Measurements from ENCODE around the gene HOXC10.

Gene HOXC10

DNA sequence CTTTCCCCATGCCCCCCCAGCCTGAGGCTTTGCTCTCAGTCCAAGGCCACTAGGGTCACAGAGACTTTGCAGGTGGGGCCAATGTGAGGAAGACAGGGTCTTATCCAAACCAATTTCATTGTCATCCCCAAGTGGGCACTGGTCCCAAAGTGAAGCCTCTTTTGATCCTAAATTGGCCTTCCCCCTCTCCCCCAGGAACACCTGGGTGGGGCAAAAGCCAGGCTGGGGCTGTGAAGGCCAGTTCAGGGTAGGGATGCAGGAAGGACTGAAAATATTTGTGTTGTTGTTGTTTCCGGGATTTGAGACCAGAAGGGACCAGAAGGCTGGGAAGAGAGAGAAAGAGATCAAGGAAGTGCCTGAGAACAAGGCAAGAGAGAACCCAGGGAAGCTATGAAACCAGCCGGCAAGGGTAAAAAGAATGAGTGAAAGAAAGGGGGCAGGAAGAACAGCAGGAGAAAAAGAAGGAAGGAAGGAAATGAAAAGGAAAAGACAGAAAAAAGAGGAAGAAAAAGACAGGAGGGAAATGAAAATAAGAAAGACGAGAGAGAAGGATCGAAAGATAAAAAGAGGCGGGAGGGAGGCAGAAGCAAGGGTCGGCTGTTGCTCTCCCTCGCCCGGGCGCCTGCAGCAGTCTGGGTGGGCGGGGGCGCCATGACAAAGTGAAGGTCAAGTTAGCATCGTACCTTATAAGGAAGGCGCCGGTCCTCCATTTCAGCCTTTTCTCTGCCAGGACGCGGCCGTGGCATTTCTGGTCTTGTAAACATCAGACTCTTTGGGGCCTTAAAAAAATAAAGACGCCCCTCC is 19.5 kb upstream of the HOXC10 start:
- DNase-seq (ENCODE audit: low read depth in 2 of 2, low spot score in 1 of 2), result no peak

- DNase-seq (ENCODE audit: low read depth in 2 of 2, low spot score in 1 of 2), result no peak
Observed at GRCh38 chr12:53966085-53966384, 18.9 kb upstream of the HOXC10 start.

- DNase-seq (ENCODE audit: low read depth in 2 of 2, low spot score in 1 of 2), result no peak
Observed at GRCh38 chr12:53966385-53967133, 18.4 kb upstream of the HOXC10 start.

- no peak for DNase-seq (ENCODE audit: low read depth in 2 of 2, low spot score in 1 of 2)
Observed at GRCh38 chr12:53967421-53967925, 17.5 kb upstream of the HOXC10 start.

DNA sequence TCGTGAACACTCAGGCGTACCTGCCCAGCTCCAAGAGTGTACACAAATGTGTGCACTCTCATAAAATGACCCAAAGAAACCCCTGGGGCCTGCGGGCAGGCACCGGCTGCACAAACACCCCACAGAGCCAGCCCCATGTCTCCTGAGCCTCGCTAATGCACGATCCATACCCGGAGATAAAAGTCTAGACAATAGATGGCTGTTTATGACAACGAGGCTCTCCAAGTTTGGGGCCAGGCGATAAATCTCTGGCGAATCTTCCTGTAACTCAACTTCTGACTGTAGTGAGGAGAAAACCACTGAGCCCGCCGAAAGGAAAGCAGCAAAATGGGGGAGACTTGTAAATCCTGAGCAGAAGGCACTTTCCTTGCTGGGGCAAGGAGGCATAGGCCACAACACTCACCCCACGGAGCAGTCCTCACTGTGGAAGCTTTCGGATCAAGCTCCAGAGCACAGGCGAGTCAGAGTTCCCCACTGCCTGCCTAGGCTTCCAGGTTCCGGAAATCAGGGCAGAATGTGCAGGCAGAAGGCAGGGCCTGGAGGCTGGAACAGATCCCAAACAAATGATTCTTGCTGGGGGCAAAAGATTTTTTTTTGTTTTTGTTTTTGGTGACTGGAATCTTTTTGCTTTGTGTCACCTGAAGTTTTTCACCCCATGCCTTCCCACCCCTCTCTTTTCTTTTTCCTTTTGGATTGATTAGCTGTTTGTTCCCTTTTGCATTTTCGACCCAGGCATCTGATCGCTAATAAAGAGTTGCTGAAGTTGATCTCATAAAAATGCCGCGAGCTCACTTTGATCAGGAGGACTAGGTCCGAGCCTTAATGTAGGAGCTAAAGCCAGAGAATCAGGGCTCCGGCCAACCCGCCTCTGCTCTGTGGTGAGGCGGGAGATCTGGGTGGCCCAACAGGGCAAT is 16.5 kb upstream of the HOXC10 start:
- no peak for DNase-seq (ENCODE audit: low read depth in 2 of 2, low spot score in 1 of 2)

DNA sequence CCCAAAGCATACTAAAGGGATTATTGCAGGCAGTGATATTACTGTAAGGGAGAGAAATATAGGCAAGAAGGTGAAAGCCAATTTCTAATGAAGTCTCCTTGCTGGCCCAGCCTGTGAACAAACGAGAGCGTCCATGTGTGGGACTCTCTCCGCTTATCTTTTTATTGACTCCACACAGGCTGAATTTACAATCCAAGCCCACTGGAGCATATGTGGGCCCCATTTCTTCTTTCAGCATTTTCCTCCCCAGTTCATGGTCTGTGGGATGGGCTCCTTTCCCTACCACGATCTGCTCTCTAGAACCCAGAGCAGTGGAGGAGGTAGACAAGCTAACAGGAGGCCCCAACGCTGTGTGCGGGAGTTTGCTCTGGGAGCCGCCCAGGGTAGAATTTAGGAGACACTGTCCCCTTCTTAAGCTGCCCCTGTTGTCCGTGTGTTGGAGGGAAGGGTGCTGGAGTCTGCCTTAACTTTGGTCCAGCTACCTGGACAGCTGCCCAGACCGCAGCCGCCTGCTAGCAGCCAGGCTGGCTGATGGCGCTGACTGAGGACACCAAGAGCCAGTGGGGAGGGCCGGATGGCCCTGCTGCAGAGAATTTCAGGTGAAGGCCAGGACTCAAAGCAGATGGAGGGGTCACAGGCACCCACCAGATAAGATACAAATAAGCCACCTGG is 15.2 kb upstream of the HOXC10 start:
- DNase-seq (ENCODE audit: low read depth in 2 of 2, low spot score in 1 of 2), result no peak

GRCh38 chr12:53970451-53970850 is 14.5 kb upstream of the HOXC10 start:
- no peak for DNase-seq (ENCODE audit: low read depth in 2 of 2, low spot score in 1 of 2)

- no peak for DNase-seq (ENCODE audit: low read depth in 2 of 2, low spot score in 1 of 2)
Observed at GRCh38 chr12:53971129-53971528, 13.8 kb upstream of the HOXC10 start.

DNA sequence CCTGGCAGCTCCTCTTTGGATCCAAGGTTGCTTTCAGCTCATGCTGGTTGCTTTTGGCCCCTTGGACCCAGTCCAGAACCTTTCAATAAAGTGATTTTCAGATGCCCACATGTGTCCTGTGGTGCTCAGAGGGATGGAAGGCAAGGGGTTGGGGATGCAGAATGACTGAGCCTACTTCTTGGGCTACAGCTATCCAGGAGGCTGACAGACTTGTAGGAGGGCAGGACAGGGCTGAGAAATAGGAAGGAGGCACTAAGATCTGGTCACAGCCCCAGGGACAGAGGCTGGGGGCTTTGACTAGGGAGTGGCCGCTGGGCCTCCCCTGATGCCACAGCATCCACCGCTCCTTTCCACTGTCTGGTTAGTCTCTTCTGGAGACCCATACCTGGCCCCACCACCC is 13.3 kb upstream of the HOXC10 start:
- DNase-seq (ENCODE audit: low read depth in 2 of 2, low spot score in 1 of 2), result no peak

DNA sequence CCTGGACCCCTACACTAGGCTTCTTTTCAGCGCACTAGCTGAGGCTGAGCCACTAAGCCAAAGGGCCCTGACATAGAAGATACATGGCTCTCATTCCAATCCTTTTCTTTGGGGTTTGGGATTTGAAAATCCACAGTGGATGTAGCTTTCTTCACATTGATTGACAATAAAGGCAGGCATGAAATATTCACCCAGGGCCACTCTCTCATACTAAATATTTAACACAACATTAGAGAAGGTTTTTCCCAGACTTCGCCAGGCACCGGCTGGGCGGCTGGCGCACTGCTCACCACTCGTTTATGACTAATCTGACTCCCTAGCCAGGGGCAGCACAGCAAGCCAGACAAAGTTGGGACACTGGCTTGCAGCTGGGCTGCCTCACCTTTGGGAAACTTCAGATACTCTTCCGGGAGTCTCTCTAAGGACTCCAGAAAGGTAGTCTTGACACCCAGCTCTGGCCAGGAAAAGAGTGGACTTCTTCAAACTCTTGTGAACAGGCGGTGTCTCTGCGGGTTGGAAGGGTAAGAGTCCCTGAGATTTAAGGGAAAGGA is 12.7 kb upstream of the HOXC10 start:
- no peak for DNase-seq (ENCODE audit: low read depth in 2 of 2, low spot score in 1 of 2)

DNA sequence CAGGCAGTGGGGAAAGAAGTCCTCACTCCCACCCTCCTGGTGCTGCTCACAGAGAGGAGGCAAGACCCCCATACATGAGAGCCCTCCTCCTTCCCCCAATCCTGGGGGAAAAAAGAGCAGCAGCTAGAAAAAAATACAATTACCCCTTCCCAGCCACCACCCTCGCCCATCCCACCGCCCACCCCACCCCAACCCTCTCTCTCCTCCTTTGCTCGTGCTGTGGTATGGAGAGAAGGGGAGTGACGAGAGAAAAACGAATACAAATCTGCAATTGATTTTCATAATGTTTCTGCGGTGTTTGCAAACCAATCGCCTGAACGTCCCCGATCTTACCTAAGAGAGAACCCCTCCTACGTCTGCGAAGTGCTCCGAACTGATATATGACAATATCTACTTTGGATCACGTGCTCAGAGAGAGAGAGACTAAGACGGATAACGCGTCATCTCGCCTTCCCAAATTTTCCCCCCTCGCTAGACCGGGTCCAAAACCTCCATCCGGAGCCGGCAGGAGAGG is 12.2 kb upstream of the HOXC10 start, which contains the start of gene HOXC11:
Gene HOXC11, plus strand, starts transcription at position 405 of the 514 bp plus-strand sequence. CDS start 116 bp downstream, outside the sequence.
- DNase-seq (ENCODE audit: low read depth in 2 of 2, low spot score in 1 of 2), result no peak

DNA sequence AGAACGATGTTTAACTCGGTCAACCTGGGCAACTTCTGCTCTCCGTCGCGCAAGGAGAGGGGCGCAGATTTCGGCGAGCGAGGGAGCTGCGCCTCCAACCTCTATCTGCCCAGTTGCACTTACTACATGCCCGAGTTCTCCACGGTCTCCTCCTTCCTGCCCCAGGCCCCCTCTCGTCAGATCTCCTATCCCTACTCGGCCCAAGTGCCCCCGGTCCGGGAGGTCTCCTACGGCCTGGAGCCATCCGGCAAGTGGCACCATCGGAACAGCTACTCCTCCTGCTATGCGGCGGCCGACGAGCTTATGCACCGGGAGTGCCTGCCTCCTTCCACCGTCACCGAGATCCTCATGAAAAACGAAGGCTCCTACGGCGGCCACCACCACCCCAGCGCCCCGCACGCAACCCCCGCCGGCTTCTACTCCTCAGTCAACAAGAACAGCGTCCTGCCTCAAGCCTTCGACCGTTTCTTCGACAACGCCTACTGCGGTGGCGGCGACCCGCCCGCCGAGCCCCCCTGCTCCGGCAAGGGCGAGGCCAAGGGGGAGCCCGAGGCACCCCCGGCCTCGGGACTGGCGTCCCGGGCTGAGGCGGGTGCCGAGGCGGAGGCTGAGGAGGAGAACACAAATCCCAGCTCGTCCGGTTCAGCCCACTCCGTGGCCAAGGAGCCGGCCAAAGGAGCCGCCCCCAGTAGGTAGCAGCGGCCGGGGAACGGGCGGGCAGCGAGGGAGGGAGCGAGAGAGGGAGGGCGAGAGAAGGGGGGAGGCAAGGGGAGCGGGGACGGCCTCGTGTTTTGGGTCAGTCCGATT is 11.5 kb upstream of the HOXC10 start:
- DNase-seq (ENCODE audit: low read depth in 2 of 2, low spot score in 1 of 2), result no peak

GRCh38 chr12:53974084-53975063 is 10.6 kb upstream of the HOXC10 start, which contains the start of gene HOTAIR:
HOTAIR (minus strand) TSS chr12:53974954.
- no peak for DNase-seq (ENCODE audit: low read depth in 2 of 2, low spot score in 1 of 2)

GRCh38 chr12:53975064-53975471 is 9.9 kb upstream of the HOXC10 start:
- no peak for DNase-seq (ENCODE audit: low read depth in 2 of 2, low spot score in 1 of 2)

- DNase-seq (ENCODE audit: low read depth in 2 of 2, low spot score in 1 of 2), result no peak
Observed at GRCh38 chr12:53975479-53976152, 9.3 kb upstream of the HOXC10 start.

DNA sequence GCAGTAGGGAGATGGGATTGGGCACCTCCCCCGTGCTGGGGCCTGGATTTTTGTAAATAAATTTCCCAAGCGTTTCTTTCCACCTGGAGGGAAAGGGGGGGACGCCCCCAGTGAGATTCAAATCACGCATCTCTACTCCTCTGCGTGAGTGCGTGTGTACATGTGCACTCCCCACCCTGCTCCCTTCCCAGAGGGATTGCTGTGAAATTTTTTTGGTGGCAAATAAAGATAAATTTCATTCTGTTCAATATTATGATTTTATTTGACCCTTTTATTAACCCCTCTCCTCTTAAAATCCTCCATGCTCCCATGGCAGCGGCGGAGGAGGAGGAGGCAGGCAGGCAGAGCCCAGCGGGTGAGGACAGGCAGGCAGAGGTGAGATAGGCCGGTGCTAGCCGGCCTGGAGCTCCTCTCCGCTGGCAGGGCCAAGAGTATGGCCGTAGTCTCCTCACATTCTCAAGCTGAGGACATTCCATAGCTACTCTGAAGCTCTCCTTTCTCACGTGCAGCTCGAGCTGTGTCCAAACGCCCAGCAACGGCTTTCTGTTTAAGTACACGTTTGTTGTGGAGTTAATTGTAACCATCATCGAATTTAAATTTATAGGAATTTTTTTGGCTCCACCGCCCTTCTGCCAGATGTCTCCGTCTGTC is 8.6 kb upstream of the HOXC10 start:
- no peak for DNase-seq (ENCODE audit: low read depth in 2 of 2, low spot score in 1 of 2)
